Spinal cord (tissue), 10 donors: ENCODE data around the gene SERINC5. TPM values are rescaled to one million over a fixed set of nuclear protein-coding genes. Genes with fewer than 3 reads are reported as not detected.
"Not testable (repeated sequence)": the region's sequence is repeated elsewhere in the genome, so short reads cannot be mapped to it uniquely, and the experiment has no call there.

Experiments used
- DNase-seq, 6 donors: peaks; one replicate each; pipeline versions ENCODE4 v3.0.0 to v3.0.0-alpha.2; 2013 to 2015; ENCODE audit warnings: low spot score in 6 of 6, low read depth in 4 of 6
- H3K27ac ChIP-seq: one replicate; pipeline ENCODE4 v1.5.1; 2013; ENCODE audit warnings: low read depth, low read length, control low read depth
- H3K27me3 ChIP-seq: one replicate; pipeline ENCODE4 v1.6.1; 2013; ENCODE audit warnings: low read length; ENCODE audit not compliant: control insufficient read depth, insufficient read depth
- H3K36me3 ChIP-seq: one replicate; pipeline ENCODE4 v1.6.1; 2013; ENCODE audit warnings: low read length; ENCODE audit not compliant: control insufficient read depth, insufficient read depth
- H3K4me1 ChIP-seq: one replicate; pipeline ENCODE4 v1.6.1; 2013; ENCODE audit warnings: low read length; ENCODE audit not compliant: control insufficient read depth, insufficient read depth
- H3K4me3 ChIP-seq: one replicate; pipeline ENCODE4 v1.5.1; 2013; ENCODE audit warnings: low read depth, low read length, control low read depth
- H3K9me3 ChIP-seq: one replicate; pipeline ENCODE4 v1.6.1; 2013; ENCODE audit warnings: low read length; ENCODE audit not compliant: control insufficient read depth, insufficient read depth
- WGBS: methylation state at CpG from one replicate; pipeline ENCODE4 v1.1.5; 2013; ENCODE audit warnings: missing lambda C conversion rate; ENCODE audit not compliant: insufficient coverage; 5-methylcytosine and 5-hydroxymethylcytosine counted together
- polyA plus RNA-seq, 2 donors: library from polyadenylated mRNA; unstranded; fragments of 120-200 nt; gene quantifications; one replicate each; pipeline ENCODE4 v1.2.1, GENCODE V29; 2013; ENCODE audit not compliant: insufficient read length in 2 of 2
- total RNA-seq, 2 donors: library from RNA; depleted of rRNA in 1 of 2; stranded (reverse); fragments of 120-200 nt in 1 of 2; fragments of >200 nt in 1 of 2; gene quantifications; one replicate each; pipeline versions ENCODE4 v1.2.3 to v1.2.4, GENCODE V29; 2013 to 2014
- donor health status: healthy.

The SERINC5 gene
- total and polyA plus RNA-seq, 4 donors: 43.2 to 67.5 (median 54.1) TPM

DNA sequence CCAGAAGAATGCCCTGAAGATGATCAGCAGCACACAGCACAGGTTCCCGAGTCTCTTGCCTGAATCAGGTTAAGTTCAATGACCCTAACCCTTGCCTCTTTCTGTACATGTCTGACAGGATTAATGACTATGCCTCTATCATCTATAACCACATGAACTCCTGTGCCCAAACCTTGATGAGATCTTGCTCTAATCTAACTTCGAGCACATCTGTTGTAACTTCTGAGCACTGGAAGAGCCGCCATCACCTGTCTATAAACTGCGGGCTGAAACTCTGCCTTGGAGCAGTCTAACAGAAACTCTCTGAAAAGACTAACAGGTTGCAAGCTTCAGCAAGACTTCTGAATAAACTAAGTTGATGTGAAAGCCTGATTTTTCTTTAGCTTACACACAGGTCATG lies 44.5 kb downstream of the SERINC5 start:
- H3K27me3 ChIP-seq: no peaks in the 10 kb centered on the region
- 96% methylated on average over 4 of the region's 4 CpGs for WGBS
- peaks cover 15% of the 10 kb centered on the region for H3K4me1 ChIP-seq
- DNase-seq: no peak
- H3K9me3 ChIP-seq: no peaks in the 10 kb centered on the region
- H3K36me3 ChIP-seq: no peaks in the 10 kb centered on the region
- no peak overlapping the region for H3K4me3 ChIP-seq
- H3K27ac ChIP-seq: no peak overlapping the region

DNA sequence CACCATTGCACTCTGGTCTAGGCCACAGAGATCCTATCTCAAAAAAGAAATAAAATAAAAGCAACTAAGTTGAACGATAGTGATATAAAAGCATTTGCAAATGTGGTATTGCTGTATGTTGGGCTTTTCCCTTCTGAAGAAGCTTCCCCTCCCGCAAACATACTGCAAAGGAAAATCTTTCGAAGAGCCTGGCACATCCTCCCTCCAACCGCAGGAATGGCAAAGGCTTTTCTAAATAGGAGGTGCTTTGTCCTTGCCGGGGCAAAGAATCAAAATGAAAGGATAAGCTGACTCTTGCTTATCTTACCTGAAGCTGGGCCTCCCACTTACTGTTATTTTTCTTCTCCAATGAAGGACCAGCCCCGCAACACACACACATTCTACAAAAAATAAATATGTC lies 45.8 kb downstream of the SERINC5 start:
- Histone ChIP-seq H3K4me3 (no peak overlapping the region), H3K27ac (no peak overlapping the region), H3K9me3 (peaks cover 1% of the 10 kb centered on the region), H3K36me3 (no peaks in the 10 kb centered on the region), H3K27me3 (no peaks in the 10 kb centered on the region), H3K4me1 (peaks cover 11% of the 10 kb centered on the region)
- WGBS: no CpG with 5 or more reads among the region's 6 CpGs
- no peak for DNase-seq

DNA sequence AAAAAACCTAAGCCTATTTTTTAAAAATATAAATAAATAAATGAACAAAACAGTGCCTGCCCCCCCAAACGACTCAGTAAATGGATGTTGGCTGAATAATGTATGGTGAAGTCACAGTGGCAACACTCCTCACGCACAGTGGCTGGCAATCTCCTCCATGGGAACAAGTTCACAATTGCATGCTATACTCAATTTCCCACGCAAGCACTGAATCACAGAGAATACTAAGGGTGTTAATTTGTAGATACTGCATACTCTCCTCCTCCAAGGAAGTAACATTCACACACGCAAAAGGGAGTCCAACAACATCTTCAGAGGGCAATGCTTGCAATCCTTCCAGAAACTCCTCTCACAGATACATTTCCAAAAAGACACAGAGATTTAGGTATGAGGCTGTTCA lies 47.5 kb downstream of the SERINC5 start:
- no peaks in the 10 kb centered on the region for H3K36me3 ChIP-seq
- H3K4me3 ChIP-seq: no peak overlapping the region
- no peak overlapping the region for H3K27ac ChIP-seq
- H3K4me1 ChIP-seq: peaks cover 19% of the 10 kb centered on the region
- WGBS: no CpG with 5 or more reads among the region's 4 CpGs
- H3K9me3 ChIP-seq: peaks cover 3% of the 10 kb centered on the region
- no peaks in the 10 kb centered on the region for H3K27me3 ChIP-seq
- peak in 2 of 6 donors; percentile 63 to 70 for DNase-seq

DNA sequence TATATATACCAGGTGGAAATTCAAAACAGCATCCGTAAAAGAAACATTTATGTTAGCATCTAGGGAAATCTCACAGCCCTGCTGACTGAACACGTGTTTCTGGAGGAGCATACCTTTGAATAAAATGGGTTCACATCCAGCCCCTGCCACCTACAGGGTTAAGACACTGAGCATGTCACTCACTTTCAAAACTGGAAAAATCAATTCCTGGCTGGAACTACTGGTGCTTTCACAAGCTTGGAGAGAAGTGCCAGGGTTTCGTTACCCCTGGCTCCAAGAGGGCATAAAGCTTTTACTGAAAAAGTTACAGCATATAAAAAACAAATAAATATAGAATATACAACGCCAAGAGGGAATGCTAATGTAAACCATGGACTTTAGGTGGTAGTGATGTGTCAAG lies 48.0 kb downstream of the SERINC5 start:
- no peak overlapping the region for H3K4me3 ChIP-seq
- WGBS: 67% methylated on average over 1 of the region's 4 CpGs

DNA sequence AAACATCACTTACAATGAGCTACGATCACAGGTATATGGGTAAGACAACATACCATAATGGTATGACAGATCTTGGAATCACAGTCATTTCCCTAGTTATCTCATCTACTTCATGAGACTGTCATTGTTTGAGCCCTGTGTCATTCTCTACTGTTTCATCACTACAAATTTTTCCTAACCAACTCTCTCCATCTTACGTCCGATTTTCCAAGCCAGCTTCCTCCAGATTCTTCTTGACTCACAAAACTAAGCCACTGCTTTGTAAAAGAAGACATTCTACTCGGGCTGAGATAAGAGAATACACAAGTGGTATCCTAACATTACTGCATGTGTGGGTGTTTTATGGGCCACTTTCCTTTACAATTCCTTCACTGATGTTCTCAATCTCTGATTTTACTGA lies 49.6 kb downstream of the SERINC5 start:
- no peak for DNase-seq
- Histone ChIP-seq H3K4me1 (peaks cover 19% of the 10 kb centered on the region), H3K27ac (peak overlapping the region; percentile 67), H3K4me3 (no peak overlapping the region), H3K9me3 (peaks cover 3% of the 10 kb centered on the region), H3K36me3 (peaks cover 8% of the 10 kb centered on the region), H3K27me3 (no peaks in the 10 kb centered on the region)
- WGBS: no CpG with 5 or more reads among the region's 4 CpGs

More for the DNA sequence above, 48.0 kb downstream of the SERINC5 start:
- H3K27ac ChIP-seq: no peak overlapping the region
- DNase-seq: no peak
- peaks cover 3% of the 10 kb centered on the region for H3K9me3 ChIP-seq
- H3K36me3 ChIP-seq: no peaks in the 10 kb centered on the region
- no peaks in the 10 kb centered on the region for H3K27me3 ChIP-seq
- peaks cover 19% of the 10 kb centered on the region for H3K4me1 ChIP-seq

DNA sequence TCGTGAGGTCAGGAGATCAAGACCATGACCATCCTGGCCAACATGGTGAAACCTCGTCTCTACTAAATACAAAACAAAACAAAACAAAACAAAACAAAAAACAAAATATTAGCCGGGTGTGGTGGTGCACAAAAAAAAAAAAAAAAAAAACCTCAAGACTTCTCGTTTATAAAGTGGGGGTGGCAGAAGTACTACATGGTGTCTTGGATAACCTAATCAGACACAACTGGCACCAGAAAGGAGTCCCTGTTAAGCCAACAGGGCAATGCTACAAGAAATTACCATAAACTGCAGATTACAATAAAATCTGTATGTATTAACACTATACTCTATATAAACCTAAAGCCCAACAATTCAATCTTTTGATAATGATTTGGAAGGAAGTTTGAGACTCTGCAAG lies 50.0 kb downstream of the SERINC5 start:
- Histone ChIP-seq H3K4me3 (no peak overlapping the region), H3K9me3 (peaks cover 3% of the 10 kb centered on the region), H3K4me1 (peaks cover 19% of the 10 kb centered on the region), H3K27me3 (no peaks in the 10 kb centered on the region), H3K27ac (peak overlapping the region; percentile 67), H3K36me3 (peaks cover 11% of the 10 kb centered on the region)
- no peak for DNase-seq
- WGBS: 100% methylated on average over 1 of the region's 4 CpGs

DNA sequence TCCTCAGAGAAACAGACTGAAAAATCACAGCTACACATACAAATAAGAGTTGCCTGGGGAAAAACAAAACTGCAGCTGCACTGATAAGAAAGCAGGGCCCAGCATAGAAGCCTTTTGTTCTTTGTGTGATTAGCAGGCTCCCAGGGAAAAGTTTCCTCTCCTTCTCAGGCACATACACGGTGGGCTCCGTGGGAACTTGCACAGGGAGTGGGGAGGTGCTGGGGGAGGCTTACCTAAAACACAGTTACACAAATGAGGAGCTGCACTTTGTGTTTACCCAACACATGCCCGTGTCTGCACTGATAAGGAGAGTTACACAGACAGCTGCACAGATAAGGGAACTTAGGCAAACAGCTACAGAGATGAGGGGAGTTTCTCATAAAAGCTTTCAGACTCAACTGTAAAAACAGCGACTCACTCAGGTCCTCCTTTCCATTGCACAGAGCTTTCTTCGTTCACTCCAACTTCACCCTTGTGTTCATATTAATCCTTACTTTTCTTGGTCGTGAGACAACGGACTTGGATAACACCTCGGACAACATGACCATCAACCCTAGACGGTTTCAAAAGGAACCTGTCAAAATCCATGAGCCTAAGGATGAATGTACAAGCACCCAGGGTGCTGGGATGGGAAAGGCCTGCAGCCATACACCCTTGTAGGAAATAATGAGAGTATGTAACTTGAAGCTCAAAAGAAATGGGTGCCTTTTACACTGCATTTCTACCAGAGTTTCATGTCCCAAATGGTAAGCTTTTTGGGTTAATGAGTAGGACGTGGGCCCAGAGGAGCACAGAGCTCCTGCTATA lies 50.8 kb downstream of the SERINC5 start:
- H3K4me3 ChIP-seq: no peak overlapping the region
- H3K9me3 ChIP-seq: peaks cover 3% of the 10 kb centered on the region
- peaks cover 13% of the 10 kb centered on the region for H3K36me3 ChIP-seq
- no peaks in the 10 kb centered on the region for H3K27me3 ChIP-seq
- peaks cover 19% of the 10 kb centered on the region for H3K4me1 ChIP-seq
- peak overlapping the region; percentile 85 for H3K27ac ChIP-seq
- DNase-seq: peak in 1 of 6 donors; percentile 55
- WGBS: 92% methylated on average over 5 of the region's 10 CpGs

DNA sequence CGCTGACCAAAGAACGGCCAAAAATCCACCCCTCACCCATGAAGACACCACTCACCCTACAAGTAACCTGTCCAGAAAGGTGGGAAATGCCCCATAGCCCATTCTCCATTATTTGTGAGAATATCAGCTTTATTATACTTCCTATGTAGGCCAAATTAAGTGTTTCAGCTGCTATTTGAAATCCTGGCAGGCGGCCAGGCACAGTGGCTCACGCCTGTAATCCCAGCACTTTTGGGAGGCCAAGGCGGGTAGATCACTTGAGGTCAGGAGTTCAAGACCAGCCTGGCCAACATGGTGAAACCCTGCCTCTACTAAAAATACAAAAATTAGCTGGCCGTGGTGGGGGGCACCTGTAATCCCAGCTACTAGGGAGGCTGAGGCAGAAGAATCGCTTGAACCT lies 54.1 kb downstream of the SERINC5 start:
- not testable (repeated sequence) for DNase-seq, H3K27me3 ChIP-seq, H3K4me3 ChIP-seq, H3K27ac ChIP-seq, H3K9me3 ChIP-seq
- WGBS: 96% methylated on average over 4 of the region's 7 CpGs
- H3K36me3 ChIP-seq: peaks cover 13% of the 10 kb centered on the region
- H3K4me1 ChIP-seq: peaks cover 30% of the 10 kb centered on the region

DNA sequence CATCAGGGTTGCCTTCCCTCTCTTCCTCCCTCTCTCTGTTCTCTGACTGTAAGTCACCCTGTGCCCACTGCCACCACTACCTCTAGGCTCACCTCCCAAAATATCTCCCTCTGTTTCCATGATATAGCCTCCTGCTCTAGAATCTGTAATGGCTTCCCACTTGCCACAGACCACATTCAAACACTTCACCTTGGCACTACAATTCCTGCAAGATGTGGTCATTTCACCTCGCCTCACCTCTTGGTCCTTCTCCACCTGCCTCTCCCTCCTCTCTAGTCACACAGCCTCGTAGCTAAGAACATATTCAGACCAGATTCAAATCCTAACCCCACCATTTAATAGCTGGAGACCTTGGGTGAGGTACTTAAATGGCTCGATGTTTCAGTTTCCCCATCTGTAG lies 56.9 kb downstream of the SERINC5 start:
- peaks cover 34% of the 10 kb centered on the region for H3K4me1 ChIP-seq

DNA sequence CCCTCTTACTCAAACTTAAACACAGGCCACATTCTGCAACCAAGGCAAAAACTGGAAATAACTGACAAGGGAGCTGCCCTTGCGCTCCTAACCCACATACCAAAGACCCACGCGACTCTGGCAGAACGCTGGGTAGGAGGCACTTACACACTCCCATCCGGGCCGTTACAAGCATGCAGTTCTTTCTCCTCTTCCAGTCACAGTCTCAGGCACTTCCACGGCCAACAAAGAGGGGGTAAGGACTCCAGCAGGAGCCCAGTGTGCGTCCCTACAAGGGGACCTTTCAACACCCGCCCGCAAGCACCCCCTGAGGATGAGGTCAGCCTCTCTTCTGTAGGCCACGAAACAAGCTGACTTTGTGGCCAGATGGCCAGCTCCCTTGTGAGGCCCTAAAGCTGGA lies 57.4 kb downstream of the SERINC5 start:
- peaks cover 13% of the 10 kb centered on the region for H3K36me3 ChIP-seq
- H3K27ac ChIP-seq: peak overlapping the region; percentile 62
- no peaks in the 10 kb centered on the region for H3K27me3 ChIP-seq
- peak in 1 of 6 donors; percentile 75 for DNase-seq
- no peaks in the 10 kb centered on the region for H3K9me3 ChIP-seq
- peaks cover 32% of the 10 kb centered on the region for H3K4me1 ChIP-seq
- H3K4me3 ChIP-seq: no peak overlapping the region
- 55% methylated on average over 10 of the region's 11 CpGs for WGBS

More for the DNA sequence above, 56.9 kb downstream of the SERINC5 start:
- Histone ChIP-seq H3K4me3 (no peak overlapping the region), H3K9me3 (no peaks in the 10 kb centered on the region), H3K27ac (peak overlapping the region; percentile 62), H3K36me3 (peaks cover 13% of the 10 kb centered on the region), H3K27me3 (no peaks in the 10 kb centered on the region)
- no peak for DNase-seq
- 100% methylated on average over 1 of the region's 3 CpGs for WGBS
